T-helper 2 cell treated with Interferon-gamma antibody and Interleukin-4, amounts not matched to agents 5 μg/mL and 100 μg/mL, for 36 hours (primary cell): Measurements from ENCODE around the gene TGFBI.

Experiments used
- DNase-seq: peaks from one replicate; pipeline ENCODE4 v3.0.0; 2021; ENCODE audit warnings: low spot score
- H3K27ac Mint-ChIP-seq: one replicate; pipeline ENCODE4 v1.8.0; 2021; ENCODE audit warnings: mild to moderate bottlenecking, mixed read lengths
- H3K27me3 Mint-ChIP-seq: one replicate; pipeline ENCODE4 v1.8.0; 2021; ENCODE audit warnings: low read depth, mixed read lengths
- H3K36me3 Mint-ChIP-seq: one replicate; pipeline ENCODE4 v1.8.0; 2021; ENCODE audit warnings: low read depth, mixed read lengths
- H3K4me1 Mint-ChIP-seq: one replicate; pipeline ENCODE4 v1.8.0; 2021; ENCODE audit warnings: low read depth, mixed read lengths
- H3K4me3 Mint-ChIP-seq: one replicate; pipeline ENCODE4 v1.8.0; 2022; ENCODE audit warnings: mild to moderate bottlenecking, moderate library complexity, mixed read lengths
- H3K9me3 Mint-ChIP-seq: one replicate; pipeline ENCODE4 v1.8.0; 2021; ENCODE audit warnings: mixed read lengths

Gene TGFBI

GRCh38 chr5:136052692-136053335 lies 24.0 kb downstream of the TGFBI start:
- Mint-ChIP-seq H3K4me1 (peaks cover 1% of the 10 kb centered on the region), H3K27ac (no peak overlapping the region), H3K9me3 (no peaks in the 10 kb centered on the region), H3K36me3 (no peaks in the 10 kb centered on the region), H3K4me3 (no peak overlapping the region), H3K27me3 (peaks cover 4% of the 10 kb centered on the region)
- DNase-seq = no peak

GRCh38 chr5:136053336-136054141 lies 24.8 kb downstream of the TGFBI start:
- Mint-ChIP-seq H3K4me3 (no peak overlapping the region), H3K4me1 (peaks cover 1% of the 10 kb centered on the region), H3K36me3 (no peaks in the 10 kb centered on the region), H3K9me3 (no peaks in the 10 kb centered on the region), H3K27me3 (peaks cover 4% of the 10 kb centered on the region), H3K27ac (no peak overlapping the region)
- no peak for DNase-seq

GRCh38 chr5:136054142-136055019 lies 25.6 kb downstream of the TGFBI start:
- Mint-ChIP-seq H3K27me3 (peaks cover 4% of the 10 kb centered on the region), H3K4me3 (no peak overlapping the region), H3K27ac (no peak overlapping the region), H3K4me1 (peaks cover 1% of the 10 kb centered on the region), H3K9me3 (no peaks in the 10 kb centered on the region), H3K36me3 (no peaks in the 10 kb centered on the region)
- DNase-seq = no peak

DNA sequence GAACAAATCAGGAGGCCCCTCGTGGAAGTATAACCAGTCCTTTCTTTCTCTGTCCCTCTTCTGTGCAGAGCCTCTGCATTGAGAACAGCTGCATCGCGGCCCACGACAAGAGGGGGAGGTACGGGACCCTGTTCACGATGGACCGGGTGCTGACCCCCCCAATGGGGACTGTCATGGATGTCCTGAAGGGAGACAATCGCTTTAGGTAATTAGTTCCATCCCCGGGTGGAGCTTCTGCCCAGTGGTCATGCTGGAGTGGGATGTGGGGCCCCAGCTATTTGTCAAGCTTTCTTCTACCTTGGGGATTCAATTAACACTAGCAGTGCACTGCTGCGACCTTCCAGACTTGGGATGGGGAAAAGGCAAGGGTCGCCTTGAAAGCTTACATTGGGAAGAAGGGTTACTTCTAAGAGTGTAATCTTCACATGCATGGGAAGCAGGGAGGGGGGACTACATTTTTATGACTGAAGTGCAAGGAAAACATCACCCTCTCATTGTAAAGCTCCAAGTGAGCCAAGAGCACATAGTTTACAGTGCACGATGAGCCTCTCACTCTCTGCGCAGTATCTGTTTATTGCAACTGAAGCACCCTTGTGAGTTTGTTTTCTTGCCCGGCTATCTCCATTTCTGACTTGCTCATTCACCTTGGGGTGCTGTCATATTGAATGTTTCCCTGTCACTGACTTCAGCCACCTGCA lies 27.0 kb downstream of the TGFBI start:
- no peaks in the 10 kb centered on the region for H3K36me3 Mint-ChIP-seq

GRCh38 chr5:136056336-136056735 lies 27.5 kb downstream of the TGFBI start:
- Mint-ChIP-seq H3K9me3 (no peaks in the 10 kb centered on the region), H3K36me3 (no peaks in the 10 kb centered on the region), H3K4me3 (no peak overlapping the region), H3K27ac (no peak overlapping the region), H3K4me1 (peaks cover 1% of the 10 kb centered on the region), H3K27me3 (peaks cover 4% of the 10 kb centered on the region)
- DNase-seq = no peak

More for the DNA sequence above, 27.0 kb downstream of the TGFBI start:
- H3K4me3 Mint-ChIP-seq = no peak overlapping the region
- H3K4me1 Mint-ChIP-seq = peaks cover 1% of the 10 kb centered on the region
- DNase-seq = no peak
- H3K27ac Mint-ChIP-seq = no peak overlapping the region
- peaks cover 4% of the 10 kb centered on the region for H3K27me3 Mint-ChIP-seq
- H3K9me3 Mint-ChIP-seq = no peaks in the 10 kb centered on the region

DNA sequence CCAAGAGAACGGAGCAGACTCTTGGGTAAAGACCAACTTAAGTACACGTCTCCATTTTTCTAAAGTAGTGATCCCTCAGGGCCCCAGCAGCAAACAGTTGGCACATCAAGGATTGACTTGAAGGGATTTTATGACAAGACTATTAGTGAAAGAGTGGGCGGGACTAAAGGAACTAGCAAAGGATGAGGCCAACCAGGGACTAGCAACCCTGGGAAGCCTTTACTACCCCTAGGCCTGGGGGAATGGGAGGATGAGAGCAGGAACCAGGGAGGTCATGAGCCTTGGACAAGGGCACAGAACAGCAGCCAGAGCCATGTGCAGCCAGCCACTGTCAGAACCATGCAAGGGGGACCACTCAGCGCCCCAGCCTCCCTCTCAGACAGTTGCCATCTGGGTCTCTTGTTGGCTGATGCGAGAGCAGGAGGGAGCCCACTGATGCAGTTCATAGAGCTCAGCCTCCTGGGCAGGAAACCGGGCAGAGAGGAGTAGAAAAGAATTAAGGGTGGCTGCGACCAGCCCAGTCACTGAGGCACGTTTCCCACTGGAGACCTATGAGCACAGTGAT lies 28.1 kb downstream of the TGFBI start:
- H3K27ac Mint-ChIP-seq = no peak overlapping the region
- H3K27me3 Mint-ChIP-seq = peaks cover 4% of the 10 kb centered on the region
- H3K4me1 Mint-ChIP-seq = peaks cover 1% of the 10 kb centered on the region
- no peaks in the 10 kb centered on the region for H3K9me3 Mint-ChIP-seq
- H3K4me3 Mint-ChIP-seq = no peak overlapping the region
- DNase-seq = no peak
- no peaks in the 10 kb centered on the region for H3K36me3 Mint-ChIP-seq

GRCh38 chr5:136057401-136058038 lies 28.7 kb downstream of the TGFBI start:
- no peak for DNase-seq
- peaks cover 1% of the 10 kb centered on the region for H3K4me1 Mint-ChIP-seq

GRCh38 chr5:136058039-136058971 lies 29.5 kb downstream of the TGFBI start:
- Mint-ChIP-seq H3K27ac (no peak overlapping the region), H3K36me3 (no peaks in the 10 kb centered on the region), H3K4me3 (no peak overlapping the region), H3K27me3 (peaks cover 4% of the 10 kb centered on the region), H3K4me1 (peaks cover 1% of the 10 kb centered on the region), H3K9me3 (no peaks in the 10 kb centered on the region)
- no peak for DNase-seq

More at GRCh38 chr5:136057401-136058038, 28.7 kb downstream of the TGFBI start:
- Mint-ChIP-seq H3K27ac (no peak overlapping the region), H3K9me3 (no peaks in the 10 kb centered on the region), H3K27me3 (peaks cover 4% of the 10 kb centered on the region), H3K36me3 (no peaks in the 10 kb centered on the region), H3K4me3 (no peak overlapping the region)

DNA sequence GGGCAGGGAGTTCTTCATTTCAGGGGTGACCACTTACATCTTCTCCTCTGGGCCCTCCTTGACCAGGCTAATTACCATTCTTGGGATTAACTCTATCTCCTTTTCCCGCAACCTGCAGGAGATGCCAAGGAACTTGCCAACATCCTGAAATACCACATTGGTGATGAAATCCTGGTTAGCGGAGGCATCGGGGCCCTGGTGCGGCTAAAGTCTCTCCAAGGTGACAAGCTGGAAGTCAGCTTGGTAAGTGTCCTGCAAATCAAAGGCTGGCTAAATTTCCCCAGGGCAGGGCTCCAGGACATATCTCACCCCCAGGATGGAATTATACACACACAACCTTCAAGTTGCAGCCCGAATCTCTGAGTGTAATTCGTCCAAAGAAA lies 30.2 kb downstream of the TGFBI start:
- DNase-seq = no peak
- Mint-ChIP-seq H3K27ac (no peak overlapping the region), H3K4me3 (no peak overlapping the region), H3K27me3 (peaks cover 4% of the 10 kb centered on the region), H3K9me3 (no peaks in the 10 kb centered on the region), H3K36me3 (no peaks in the 10 kb centered on the region), H3K4me1 (no peaks in the 10 kb centered on the region)

DNA sequence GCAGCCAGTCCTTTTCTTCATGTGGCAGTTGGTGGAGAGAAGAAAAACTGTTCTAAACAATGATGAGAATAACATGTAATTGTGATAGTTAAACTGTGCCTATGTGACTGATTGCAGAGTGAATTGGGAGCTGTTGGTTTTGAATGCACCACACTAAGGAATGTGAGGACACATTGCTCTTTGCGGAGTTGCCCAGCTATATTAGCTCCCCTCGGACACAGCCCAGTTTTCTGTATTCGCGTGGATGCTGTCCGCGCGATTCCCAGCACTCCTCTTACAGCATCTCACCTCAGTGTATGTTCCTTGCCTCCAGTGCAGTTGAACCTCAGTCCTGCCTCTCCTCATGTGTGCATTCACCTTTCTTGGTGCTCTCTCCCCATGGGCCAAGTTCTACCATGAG lies 32.2 kb downstream of the TGFBI start:
- H3K36me3 Mint-ChIP-seq = no peaks in the 10 kb centered on the region
- H3K27me3 Mint-ChIP-seq = no peaks in the 10 kb centered on the region
- no peak overlapping the region for H3K4me3 Mint-ChIP-seq
- no peaks in the 10 kb centered on the region for H3K4me1 Mint-ChIP-seq
- DNase-seq = no peak
- no peaks in the 10 kb centered on the region for H3K9me3 Mint-ChIP-seq
- no peak overlapping the region for H3K27ac Mint-ChIP-seq

GRCh38 chr5:136061630-136062365 lies 33.0 kb downstream of the TGFBI start:
- no peaks in the 10 kb centered on the region for H3K36me3 Mint-ChIP-seq
- H3K27ac Mint-ChIP-seq = no peak overlapping the region
- no peaks in the 10 kb centered on the region for H3K4me1 Mint-ChIP-seq
- no peaks in the 10 kb centered on the region for H3K9me3 Mint-ChIP-seq
- no peak overlapping the region for H3K4me3 Mint-ChIP-seq
- peaks cover 4% of the 10 kb centered on the region for H3K27me3 Mint-ChIP-seq
- no peak for DNase-seq
